Glomerular visceral epithelial cell (primary cell): ENCODE data around the gene MAP2.

Source experiments
- DNase-seq: peaks from one replicate; pipeline ENCODE4 v3.0.0-alpha.2; 2016; ENCODE audit errors: extremely low spot score

MAP2 gene, protein sequence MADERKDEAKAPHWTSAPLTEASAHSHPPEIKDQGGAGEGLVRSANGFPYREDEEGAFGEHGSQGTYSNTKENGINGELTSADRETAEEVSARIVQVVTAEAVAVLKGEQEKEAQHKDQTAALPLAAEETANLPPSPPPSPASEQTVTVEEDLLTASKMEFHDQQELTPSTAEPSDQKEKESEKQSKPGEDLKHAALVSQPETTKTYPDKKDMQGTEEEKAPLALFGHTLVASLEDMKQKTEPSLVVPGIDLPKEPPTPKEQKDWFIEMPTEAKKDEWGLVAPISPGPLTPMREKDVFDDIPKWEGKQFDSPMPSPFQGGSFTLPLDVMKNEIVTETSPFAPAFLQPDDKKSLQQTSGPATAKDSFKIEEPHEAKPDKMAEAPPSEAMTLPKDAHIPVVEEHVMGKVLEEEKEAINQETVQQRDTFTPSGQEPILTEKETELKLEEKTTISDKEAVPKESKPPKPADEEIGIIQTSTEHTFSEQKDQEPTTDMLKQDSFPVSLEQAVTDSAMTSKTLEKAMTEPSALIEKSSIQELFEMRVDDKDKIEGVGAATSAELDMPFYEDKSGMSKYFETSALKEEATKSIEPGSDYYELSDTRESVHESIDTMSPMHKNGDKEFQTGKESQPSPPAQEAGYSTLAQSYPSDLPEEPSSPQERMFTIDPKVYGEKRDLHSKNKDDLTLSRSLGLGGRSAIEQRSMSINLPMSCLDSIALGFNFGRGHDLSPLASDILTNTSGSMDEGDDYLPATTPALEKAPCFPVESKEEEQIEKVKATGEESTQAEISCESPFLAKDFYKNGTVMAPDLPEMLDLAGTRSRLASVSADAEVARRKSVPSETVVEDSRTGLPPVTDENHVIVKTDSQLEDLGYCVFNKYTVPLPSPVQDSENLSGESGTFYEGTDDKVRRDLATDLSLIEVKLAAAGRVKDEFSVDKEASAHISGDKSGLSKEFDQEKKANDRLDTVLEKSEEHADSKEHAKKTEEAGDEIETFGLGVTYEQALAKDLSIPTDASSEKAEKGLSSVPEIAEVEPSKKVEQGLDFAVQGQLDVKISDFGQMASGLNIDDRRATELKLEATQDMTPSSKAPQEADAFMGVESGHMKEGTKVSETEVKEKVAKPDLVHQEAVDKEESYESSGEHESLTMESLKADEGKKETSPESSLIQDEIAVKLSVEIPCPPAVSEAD (N-terminal part only)

GRCh38 chr2:209423562-209424198 is at the start of gene MAP2:
MAP2 (plus strand) TSS chr2:209424047; CDS start chr2:209653171, 229,124 bp downstream.
- DNase-seq: peak; percentile 92

- DNase-seq: no peak
Observed at GRCh38 chr2:209376686-209377085, 47.2 kb upstream of the MAP2 start.

DNA sequence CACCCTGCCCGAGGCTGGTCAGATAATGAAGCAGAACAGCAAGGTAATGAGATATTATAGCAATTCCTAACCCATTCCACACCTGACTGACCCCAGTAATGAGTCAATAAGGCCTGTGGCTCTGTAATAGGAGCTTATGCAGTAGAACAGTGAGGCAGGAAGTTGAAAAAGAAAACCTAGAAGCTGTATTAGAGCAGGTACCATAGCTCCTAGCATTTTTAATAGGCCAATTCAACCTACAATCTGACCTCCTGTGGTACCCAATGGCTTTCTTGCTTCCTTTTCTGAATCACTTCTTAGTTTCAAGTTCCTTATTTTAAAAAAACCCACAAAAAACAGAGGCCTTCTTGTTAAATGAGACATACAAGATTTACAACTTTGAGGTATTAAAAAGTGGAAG is 43.6 kb upstream of the MAP2 start:
- DNase-seq: peak; percentile 55

DNA sequence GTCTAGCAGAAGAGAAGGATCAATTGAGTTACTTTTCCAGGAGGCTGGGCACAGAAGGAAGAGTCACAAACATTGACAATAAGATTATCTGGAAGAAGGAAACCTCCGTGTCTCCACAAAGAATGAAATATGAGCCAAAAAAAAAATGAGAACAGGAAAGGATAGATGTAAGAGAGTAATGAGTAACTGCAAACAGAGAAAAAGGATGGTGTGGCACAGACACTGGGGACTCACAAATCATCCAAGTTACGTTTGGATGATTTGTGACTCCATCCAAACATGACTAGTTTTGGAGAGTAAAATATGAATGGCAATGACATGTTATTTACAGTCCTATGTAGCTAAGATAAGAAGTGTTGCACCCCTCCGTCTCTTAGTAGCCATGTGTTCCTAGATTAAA is 42.8 kb upstream of the MAP2 start:
- no peak for DNase-seq

DNA sequence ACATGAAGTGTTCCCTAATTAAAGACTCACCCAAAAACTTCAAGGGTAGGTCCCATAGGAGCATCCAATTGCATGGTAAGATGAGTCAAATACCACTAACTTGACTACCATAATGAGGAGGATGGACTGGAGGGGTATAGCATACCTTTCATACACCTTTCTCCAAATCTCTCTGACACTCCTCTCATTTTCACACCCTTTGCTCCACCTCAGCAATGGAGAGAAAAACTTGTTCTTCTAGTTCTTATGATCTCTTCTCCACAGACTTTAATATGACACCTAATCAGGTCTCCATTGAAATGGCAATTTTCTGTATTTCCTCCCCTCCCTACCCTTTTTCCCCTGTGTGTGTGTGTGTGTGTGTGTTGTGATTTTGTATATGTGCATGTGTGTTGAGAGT is 41.1 kb upstream of the MAP2 start:
- DNase-seq: no peak

DNA sequence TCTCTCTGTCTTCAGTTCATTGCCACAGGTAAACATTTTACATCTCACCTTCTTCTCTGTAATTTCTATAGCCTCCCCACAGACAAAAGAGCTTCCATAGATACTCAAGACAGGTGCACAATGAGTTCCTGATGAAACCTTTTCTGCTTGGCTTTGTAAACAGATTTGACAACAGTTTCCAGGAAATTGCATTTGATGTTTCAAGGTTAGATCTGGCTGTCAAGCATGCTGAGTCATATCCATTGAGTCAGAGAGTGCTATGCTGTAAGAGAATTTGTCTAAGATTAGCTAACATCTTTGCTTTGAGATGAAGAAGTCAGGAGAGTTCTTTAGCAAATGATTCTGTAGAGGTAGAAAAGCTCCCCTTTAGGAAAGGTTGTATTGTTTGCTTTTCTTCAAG is 40.6 kb upstream of the MAP2 start:
- DNase-seq: peak; percentile 53

DNA sequence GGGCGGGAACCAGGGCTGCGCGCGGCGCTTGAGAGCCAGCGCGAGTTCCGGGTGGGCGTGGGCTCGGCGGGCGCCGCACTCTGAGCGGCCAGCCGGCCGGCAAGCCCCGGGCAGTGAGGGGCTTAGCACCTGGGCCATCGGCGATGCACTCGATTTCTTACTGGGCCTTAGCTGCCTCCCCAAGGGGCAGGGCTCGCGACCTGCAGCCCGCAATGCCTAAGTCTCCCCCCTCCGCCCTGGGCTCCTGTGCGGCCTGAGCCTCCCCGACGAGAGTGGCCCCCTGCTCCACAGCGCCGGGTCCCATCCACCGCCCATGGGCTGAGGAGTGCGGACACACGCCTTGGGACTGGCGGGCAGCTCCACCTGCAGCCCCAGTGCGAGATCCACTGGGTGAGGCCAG is 36.5 kb upstream of the MAP2 start:
- DNase-seq: no peak

DNA sequence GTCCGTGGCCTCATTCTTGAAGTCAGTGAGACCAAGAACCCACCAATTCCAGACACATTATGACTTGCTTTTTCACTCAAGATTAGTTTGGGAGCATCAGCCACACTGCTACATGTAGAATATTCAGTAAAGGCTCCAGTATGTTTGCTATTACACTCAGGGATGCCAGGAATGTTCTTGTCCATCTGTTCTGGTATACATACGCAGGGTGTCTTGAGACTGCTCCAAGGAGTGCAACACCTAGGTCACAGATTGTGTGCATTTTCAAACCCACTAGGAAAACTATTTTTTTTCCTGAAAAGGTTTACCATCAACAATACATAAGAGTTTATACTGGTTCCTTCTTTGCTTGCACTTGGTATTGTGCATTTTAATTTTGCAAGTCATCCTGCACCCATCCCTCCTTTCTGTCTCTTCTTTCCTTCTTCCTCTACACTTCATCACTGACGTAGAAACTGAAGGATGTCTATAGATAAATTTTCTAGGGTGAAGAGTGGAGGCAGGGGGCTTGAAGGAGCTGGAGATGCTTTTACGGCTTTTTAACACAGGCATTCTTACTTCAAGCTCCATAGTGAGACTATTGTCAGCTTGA is 35.3 kb upstream of the MAP2 start:
- no peak for DNase-seq

- DNase-seq: no peak
Observed at GRCh38 chr2:209389171-209389618, 34.7 kb upstream of the MAP2 start.

GRCh38 chr2:209390839-209391238 is 33.0 kb upstream of the MAP2 start:
- no peak for DNase-seq

GRCh38 chr2:209391776-209392401 is 32.0 kb upstream of the MAP2 start:
- no peak for DNase-seq

DNA sequence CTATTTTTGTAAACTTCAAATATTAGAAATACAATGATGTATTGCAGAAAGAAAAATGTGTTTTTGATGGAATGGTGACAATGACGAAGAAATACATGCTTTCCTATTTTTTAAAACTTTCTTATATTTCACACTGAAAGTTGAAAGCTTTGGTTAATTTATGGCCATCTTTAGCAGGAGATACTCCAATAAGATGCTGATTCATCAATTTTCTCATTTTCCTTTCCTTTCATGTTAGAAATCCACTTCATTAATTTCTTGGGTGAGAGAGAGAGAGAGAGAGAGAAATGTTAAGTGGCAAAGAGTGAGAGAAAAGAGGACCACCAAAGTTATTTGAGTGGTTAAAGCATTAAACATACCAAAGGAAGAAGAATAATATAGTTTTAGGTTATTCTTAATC is 28.6 kb upstream of the MAP2 start:
- no peak for DNase-seq

DNA sequence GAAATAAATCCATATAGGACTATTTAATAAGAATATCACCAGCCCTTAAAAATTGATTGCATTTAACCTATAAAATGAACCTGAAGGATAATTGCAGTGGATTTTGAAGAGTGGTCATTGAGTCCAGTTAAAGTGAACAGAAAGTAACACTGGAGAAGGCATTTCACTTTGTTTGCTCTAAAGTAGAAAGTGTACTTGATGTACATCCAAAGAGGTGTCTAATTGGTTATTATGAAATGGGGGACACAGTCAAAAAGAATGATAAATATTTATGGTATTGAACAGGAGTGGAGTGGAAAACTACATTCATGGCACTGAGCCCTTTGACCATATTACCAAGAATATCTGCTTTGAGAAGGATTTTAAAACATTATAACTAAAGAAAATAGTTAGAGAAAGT is 28.2 kb upstream of the MAP2 start:
- no peak for DNase-seq

GRCh38 chr2:209398463-209398862 is 25.4 kb upstream of the MAP2 start:
- DNase-seq: no peak

DNA sequence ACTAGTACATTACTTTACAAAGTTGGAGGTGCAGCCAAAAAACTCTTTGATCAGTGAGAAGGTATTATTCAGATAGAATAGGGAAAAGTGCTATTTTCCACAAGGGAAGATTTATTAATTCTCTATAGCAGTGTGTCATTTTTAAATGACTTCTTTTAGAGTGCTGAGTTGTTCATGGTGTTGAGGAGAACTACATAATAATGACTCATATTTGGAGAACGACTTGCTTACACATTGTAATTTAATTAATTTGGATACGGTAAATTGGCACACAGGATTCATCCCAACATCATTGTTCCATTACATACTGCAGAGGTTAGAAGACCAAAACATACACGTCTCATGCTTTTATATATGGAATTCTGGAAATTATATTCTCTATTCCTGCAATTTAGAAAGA is 22.1 kb upstream of the MAP2 start:
- DNase-seq: no peak

DNA sequence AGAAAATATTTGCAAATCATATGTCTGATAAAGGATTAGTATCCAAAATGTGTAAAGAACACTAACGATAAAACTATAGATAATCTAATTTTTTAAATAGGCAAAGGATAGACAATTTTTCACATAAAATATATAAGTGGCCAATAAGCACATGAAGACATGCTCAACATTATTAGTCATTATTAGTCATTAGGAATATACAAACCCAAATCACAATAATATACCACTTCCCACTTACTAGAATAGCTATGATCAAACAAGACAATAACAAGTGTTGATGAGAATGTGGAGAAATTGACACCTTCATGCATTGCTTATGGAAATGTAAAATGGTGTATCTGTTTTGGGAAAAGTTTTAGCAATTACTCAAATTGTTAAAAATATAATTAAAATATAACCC is 12.6 kb upstream of the MAP2 start:
- DNase-seq: no peak

- DNase-seq: no peak
Observed at GRCh38 chr2:209411718-209412117, 12.1 kb upstream of the MAP2 start.

DNA sequence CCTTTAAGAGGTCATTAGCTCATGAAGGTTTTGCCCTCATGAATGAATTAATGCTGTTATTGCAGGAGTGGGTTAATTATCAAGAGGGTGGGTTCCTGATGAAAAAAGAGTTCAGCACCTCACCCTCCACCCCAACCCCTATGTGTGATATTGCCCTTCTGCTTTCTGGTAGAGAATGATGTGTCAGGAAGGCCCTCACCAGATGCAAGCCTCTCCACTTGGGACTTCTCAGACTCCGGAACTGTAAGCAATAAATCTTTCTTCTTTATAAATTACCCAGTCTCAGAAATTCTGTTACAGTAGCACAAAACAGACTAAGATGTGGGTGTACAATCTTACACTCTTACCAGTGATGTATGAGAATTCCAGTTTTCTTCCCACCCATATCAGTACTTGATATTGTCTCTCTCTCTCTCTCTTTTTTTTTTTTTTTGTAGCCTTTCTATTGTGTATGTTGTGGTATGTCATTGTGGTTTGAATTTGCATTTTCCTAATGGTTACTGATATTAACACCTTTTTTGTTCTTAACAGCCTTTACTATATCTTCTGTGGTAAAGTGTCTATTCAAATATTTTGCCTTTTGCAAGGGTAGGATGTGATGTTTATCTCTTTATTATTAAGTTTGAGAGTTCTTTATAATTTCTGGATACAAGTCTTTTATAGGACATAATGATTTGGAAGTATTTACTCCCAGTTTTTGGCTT is 10.4 kb upstream of the MAP2 start:
- DNase-seq: no peak

- DNase-seq: no peak
Observed at GRCh38 chr2:209416913-209417312, 6.9 kb upstream of the MAP2 start.

GRCh38 chr2:209422191-209422754 is 1.6 kb upstream of the MAP2 start:
- DNase-seq: no peak
